ENCODE results near the gene PSMB1. TPM values are rescaled to one million over a fixed set of nuclear protein-coding genes. Genes with fewer than 3 reads are reported as not detected.
"Not testable (repeated sequence)": the region's sequence is repeated elsewhere in the genome, so short reads cannot be mapped to it uniquely, and the experiment has no call there.

PSMB1 gene
- total RNA-seq, 1 donor from 2014 or later = 234 TPM

DNA sequence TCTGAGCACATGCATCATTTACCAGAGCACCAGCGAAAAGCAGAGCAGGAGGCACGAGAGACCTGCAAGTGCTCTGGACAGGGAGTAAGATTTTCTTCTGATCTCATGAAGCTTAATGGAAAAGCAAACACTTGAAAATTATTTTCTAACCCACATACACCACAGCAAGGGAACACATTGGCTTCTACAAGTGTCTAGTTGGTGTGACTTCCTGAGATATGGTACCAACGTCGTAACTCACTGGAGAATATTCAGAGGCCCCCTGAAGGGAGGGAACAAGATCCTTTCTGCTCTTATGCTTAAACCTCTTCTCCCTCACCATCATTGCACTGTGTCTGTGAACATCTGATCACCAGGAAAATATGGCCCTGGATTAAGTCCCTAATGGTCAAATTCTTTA is 48.6 kb downstream of the PSMB1 start:
- no peak for FAIRE-seq
- no peaks in the 10 kb centered on the region for H3K36me3 ChIP-seq (ENCODE audit: control insufficient read depth, insufficient read depth, low read length)
- TF ChIP-seq, protein P1, sequence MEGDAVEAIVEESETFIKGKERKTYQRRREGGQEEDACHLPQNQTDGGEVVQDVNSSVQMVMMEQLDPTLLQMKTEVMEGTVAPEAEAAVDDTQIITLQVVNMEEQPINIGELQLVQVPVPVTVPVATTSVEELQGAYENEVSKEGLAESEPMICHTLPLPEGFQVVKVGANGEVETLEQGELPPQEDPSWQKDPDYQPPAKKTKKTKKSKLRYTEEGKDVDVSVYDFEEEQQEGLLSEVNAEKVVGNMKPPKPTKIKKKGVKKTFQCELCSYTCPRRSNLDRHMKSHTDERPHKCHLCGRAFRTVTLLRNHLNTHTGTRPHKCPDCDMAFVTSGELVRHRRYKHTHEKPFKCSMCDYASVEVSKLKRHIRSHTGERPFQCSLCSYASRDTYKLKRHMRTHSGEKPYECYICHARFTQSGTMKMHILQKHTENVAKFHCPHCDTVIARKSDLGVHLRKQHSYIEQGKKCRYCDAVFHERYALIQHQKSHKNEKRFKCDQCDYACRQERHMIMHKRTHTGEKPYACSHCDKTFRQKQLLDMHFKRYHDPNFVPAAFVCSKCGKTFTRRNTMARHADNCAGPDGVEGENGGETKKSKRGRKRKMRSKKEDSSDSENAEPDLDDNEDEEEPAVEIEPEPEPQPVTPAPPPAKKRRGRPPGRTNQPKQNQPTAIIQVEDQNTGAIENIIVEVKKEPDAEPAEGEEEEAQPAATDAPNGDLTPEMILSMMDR (IDR thresholded peaks at IDR 0.05; ENCODE audit: insufficient read depth, low read length, severe bottlenecking) = no peak
- DNase-seq (ENCODE audit: low read depth) = no peak
- H3K27me3 ChIP-seq (ENCODE audit: control insufficient read depth, insufficient read depth, low read length) = no peaks in the 10 kb centered on the region
- no peak overlapping the region for H3K4me3 ChIP-seq (ENCODE audit: low read depth, low read length)

- no peak overlapping the region for H3K4me3 ChIP-seq (ENCODE audit: low read depth, low read length)
- FAIRE-seq = no peak
- no peak for DNase-seq (ENCODE audit: low read depth)
- H3K36me3 ChIP-seq (ENCODE audit: control insufficient read depth, insufficient read depth, low read length) = no peaks in the 10 kb centered on the region
- TF ChIP-seq, protein P1 (IDR thresholded peaks at IDR 0.05; ENCODE audit: insufficient read depth, low read length, severe bottlenecking) = no peak
- no peaks in the 10 kb centered on the region for H3K27me3 ChIP-seq (ENCODE audit: control insufficient read depth, insufficient read depth, low read length)
Observed at GRCh38 chr6:170503414-170503761, 49.7 kb downstream of the PSMB1 start.

DNA sequence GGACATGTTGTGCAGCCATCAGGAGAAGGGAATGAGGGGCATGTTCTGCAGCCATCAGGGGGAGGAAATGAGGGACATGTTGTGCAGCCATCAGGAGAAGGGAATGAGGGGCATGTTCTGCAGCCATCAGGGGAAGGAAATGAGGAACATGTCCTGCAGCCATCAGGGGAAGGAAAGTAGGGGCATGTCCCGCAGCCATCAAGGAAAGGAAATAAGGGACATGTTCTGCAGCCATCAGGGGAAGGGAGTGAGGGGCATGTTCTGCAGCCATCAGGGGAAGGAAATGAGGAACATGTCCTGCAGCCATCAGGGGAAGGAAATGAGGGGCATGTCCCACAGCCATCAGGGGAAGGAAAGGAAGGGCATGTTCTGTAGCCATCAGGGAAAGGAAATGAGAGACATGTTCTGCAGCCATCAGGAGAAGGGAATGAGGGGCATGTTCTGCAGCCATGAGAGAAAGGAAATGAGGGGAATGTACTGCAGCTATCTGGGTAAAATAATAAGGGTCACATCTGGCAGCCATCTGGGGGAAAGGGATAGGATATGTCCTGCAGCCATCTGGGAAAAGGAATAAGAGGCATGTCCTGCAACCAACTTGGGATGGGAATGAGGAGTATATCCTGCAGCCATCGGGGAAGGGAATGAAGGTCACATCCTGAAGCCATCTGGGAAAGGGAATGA is 50.2 kb downstream of the PSMB1 start:
- H3K36me3 ChIP-seq (ENCODE audit: control insufficient read depth, insufficient read depth, low read length); DNase-seq (ENCODE audit: low read depth); FAIRE-seq; H3K27me3 ChIP-seq (ENCODE audit: control insufficient read depth, insufficient read depth, low read length); H3K4me3 ChIP-seq (ENCODE audit: low read depth, low read length): not testable (repeated sequence)

DNA sequence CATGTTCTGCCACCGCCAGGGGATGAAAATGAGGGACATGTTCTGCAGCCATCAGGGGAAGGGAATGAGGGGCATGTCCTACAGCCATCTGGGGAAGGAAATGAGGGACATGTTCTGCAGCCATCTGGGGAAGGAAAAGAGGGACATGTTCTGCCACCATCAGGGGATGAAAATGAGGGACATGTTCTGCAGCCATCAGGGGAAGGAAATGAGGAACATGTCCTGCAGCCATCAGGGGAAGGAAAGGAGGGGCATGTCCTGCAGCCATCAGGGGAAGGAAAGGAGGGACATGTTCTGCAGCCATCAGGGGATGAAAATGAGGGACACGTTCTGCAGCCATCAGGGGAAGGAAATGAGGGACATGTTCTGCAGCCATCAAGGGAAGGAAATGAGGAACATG is 50.8 kb downstream of the PSMB1 start:
- H3K27me3 ChIP-seq (ENCODE audit: control insufficient read depth, insufficient read depth, low read length); H3K4me3 ChIP-seq (ENCODE audit: low read depth, low read length); DNase-seq (ENCODE audit: low read depth); FAIRE-seq; H3K36me3 ChIP-seq (ENCODE audit: control insufficient read depth, insufficient read depth, low read length): not testable (repeated sequence)

DNA sequence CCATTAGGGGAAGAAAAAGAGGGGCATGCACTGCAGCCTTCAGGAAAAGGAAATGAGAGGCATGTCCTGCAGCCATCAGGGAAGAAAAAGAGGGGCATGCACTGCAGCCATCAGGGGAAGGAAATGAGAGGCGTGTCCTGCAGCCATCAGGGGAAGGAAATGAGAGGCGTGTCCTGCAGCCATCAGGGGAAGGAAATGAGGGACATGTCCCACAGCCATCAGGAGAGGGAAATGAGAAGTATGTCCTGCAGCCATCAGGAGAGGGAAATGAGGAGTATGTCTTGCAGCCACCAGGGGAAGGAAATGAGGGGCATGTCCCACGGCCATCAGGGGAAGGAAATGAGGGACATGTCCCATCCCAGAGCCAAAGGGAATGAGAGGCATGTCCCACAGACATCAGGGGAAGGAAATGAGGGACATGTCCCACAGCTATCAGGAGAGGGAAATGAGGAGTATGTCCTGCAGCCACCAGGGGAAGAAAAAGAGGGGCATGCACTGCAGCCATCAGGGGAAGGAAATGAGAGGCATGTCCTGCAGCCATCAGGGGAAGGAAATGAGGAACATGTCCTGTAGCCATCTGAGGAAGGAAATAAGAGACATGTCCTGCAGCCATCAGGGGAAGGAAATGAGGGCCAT is 52.0 kb downstream of the PSMB1 start:
- Histone ChIP-seq H3K4me3 (ENCODE audit: low read depth, low read length) (no peak overlapping the region), H3K27me3 (ENCODE audit: control insufficient read depth, insufficient read depth, low read length) (no peaks in the 10 kb centered on the region), H3K36me3 (ENCODE audit: control insufficient read depth, insufficient read depth, low read length) (no peaks in the 10 kb centered on the region)
- TF ChIP-seq, protein P1 (IDR thresholded peaks at IDR 0.05; ENCODE audit: insufficient read depth, low read length, severe bottlenecking) = no peak
- DNase-seq (ENCODE audit: low read depth) (no peak), FAIRE-seq (peak; percentile 28)

DNA sequence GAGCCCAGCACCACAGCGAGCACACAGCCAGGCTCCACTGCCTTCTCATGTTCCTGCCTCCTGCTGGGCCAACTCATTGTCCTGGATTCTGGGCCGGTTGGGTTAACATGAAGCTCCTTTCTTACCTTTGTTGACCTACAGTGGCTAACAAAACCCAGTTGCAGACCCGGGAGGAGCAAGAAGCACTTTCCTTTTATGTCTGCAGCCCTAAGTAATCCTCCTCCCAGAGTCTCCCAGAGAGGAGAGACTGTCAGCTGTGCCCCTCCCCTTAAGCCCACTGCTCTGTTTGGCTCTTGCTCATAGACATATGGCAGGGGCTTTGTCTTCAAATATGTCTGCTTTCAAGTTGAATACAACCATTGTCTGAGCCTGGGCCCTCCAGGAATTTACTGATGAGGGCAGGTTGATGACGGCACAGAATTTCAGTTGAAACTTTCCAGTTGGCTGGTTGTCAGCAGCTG is 55.2 kb downstream of the PSMB1 start:
- DNase-seq (ENCODE audit: low read depth) (no peak), FAIRE-seq (no peak)
- no peaks in the 10 kb centered on the region for H3K27me3 ChIP-seq (ENCODE audit: control insufficient read depth, insufficient read depth, low read length)
- TF ChIP-seq, protein P1 (IDR thresholded peaks at IDR 0.05; ENCODE audit: insufficient read depth, low read length, severe bottlenecking) = no peak
- H3K4me3 ChIP-seq (ENCODE audit: low read depth, low read length) = no peak overlapping the region
- H3K36me3 ChIP-seq (ENCODE audit: control insufficient read depth, insufficient read depth, low read length) = no peaks in the 10 kb centered on the region

DNA sequence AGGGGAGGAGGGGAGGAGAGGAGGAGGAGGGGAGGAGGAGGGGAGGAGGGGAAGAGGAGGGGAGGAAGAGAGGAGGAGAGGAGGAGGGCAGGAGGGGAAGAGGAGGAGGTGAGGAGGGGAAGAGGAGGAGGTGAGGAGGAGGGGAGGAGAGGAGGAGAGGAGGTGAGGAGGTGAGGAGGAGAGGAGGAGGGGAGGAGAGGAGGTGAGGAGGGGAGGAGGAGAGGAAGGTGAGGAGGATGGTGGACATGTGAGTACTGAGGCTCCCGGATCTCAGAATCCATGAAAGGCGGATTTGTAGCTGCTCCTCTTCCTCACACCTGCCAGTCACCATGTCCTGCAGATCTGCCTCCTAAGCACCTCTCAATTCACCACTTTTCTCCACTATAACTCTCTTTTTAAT is 59.8 kb downstream of the PSMB1 start:
- FAIRE-seq (no peak), DNase-seq (ENCODE audit: low read depth) (no peak)
- no peak overlapping the region for H3K4me3 ChIP-seq (ENCODE audit: low read depth, low read length)
- peaks cover 5% of the 10 kb centered on the region for H3K27me3 ChIP-seq (ENCODE audit: control insufficient read depth, insufficient read depth, low read length)
- no peaks in the 10 kb centered on the region for H3K36me3 ChIP-seq (ENCODE audit: control insufficient read depth, insufficient read depth, low read length)
- TF ChIP-seq, protein P1 (IDR thresholded peaks at IDR 0.05; ENCODE audit: insufficient read depth, low read length, severe bottlenecking) = no peak

Measured in bronchial epithelial cell (primary cell).